Fibroblast of the aortic adventitia (primary cell): ENCODE measurements around the gene BID. TPM values are rescaled to one million over a fixed set of nuclear protein-coding genes. Genes with fewer than 3 reads are reported as not detected.

Experiments
- DNase-seq: peaks from one replicate; pipeline ENCODE4 v3.0.0-alpha.2; 2010; ENCODE audit warnings: low read depth
- H3K4me3 ChIP-seq: 2 replicates; pipeline ENCODE4 v1.5.1; 2011; ENCODE audit warnings: low read depth, mild to moderate bottlenecking, control low read depth, low read length, moderate library complexity
- CTCF ChIP-seq: IDR thresholded peaks from 2 replicates; pipeline ENCODE4 v1.5.1; 2011; ENCODE audit warnings: mild to moderate bottlenecking, low read length, control low read depth, inconsistent platforms; ENCODE audit not compliant: insufficient read depth
- total RNA-seq: library from RNA; depleted of rRNA; stranded (reverse); fragments of >200 nt; gene quantifications from 2 replicates; pipeline ENCODE4 v1.2.3, GENCODE V29; 2012; ENCODE audit warnings: low replicate concordance

Gene BID
- total RNA-seq, 1 donor: 5.7 TPM

GRCh38 chr22:17725500-17725796 lies 48.8 kb downstream of the BID start:
- DNase-seq: no peak
- no peak overlapping the region for H3K4me3 ChIP-seq

GRCh38 chr22:17724678-17725499 lies 49.4 kb downstream of the BID start:
- TF ChIP-seq CTCF: no peak
- DNase-seq: no peak
- no peak overlapping the region for H3K4me3 ChIP-seq

More at GRCh38 chr22:17725500-17725796, 48.8 kb downstream of the BID start:
- TF ChIP-seq CTCF: no peak

- no peak for TF ChIP-seq CTCF
- no peak overlapping the region for H3K4me3 ChIP-seq
- DNase-seq: no peak
These were observed 50.0 kb downstream of the BID start for GRCh38 chr22:17724241-17724640.

GRCh38 chr22:17719911-17720310 lies 54.4 kb downstream of the BID start:
- no peak for TF ChIP-seq CTCF
- H3K4me3 ChIP-seq: no peak overlapping the region
- no peak for DNase-seq

- no peak for TF ChIP-seq CTCF
- no peak overlapping the region for H3K4me3 ChIP-seq
- DNase-seq: peak; percentile 96
These were observed 56.6 kb downstream of the BID start for GRCh38 chr22:17717708-17718107.

GRCh38 chr22:17716529-17716928 lies 57.7 kb downstream of the BID start:
- no peak overlapping the region for H3K4me3 ChIP-seq
- no peak for DNase-seq
- TF ChIP-seq CTCF: no peak

GRCh38 chr22:17712441-17712840 lies 61.8 kb downstream of the BID start:
- H3K4me3 ChIP-seq: no peak overlapping the region
- DNase-seq: peak; percentile 53
- no peak for TF ChIP-seq CTCF
